Measurements from ENCODE around the gene LYPD4.

Gene LYPD4

GRCh38 chr19:41859618-41860418 is 15.3 kb upstream of the LYPD4 start, which contains the start of gene RPS19:
Gene RPS19, plus strand, starts transcription at chr19:41860255. Its CDS starts 520 bp downstream, at chr19:41860775.
- in situ Hi-C loops (cut with MboI; ENCODE audit: low sequenced_read_pairs), result loop anchor here (10.0 kb wide), 1 partner anchor 95 kb away; the partner anchor contains the start of gene RABAC1

- in situ Hi-C loops (cut with MboI; ENCODE audit: low sequenced_read_pairs), result no loop called here
Measured at GRCh38 chr19:41859213-41859617, 14.7 kb upstream of the LYPD4 start.

GRCh38 chr19:41853768-41854167 is 9.3 kb upstream of the LYPD4 start:
- in situ Hi-C loops (cut with MboI; ENCODE audit: low sequenced_read_pairs), result no loop called here

DNA sequence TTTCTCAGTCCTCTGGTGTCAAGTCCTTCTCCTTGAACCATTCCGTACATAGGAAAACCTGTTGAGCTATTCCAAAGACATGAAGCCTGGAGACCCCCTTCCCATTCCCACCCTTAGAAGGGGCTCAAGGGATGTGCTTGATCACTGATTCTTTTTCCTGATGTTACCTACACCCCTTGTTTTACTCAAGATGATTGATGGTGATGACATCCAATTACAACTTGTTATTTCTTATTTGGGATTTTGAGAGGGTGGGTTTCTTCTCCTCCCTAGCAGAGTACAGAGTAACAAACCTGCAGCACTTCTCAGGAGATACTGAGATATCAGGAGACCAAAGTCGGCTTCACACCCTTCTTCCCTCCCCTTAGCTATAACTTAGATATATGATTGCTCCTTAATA is 8.9 kb upstream of the LYPD4 start:
- in situ Hi-C loops (cut with MboI; ENCODE audit: low sequenced_read_pairs), result no loop called here

- in situ Hi-C loops (cut with MboI; ENCODE audit: low sequenced_read_pairs), result no loop called here
Measured at GRCh38 chr19:41851456-41851855, 7.0 kb upstream of the LYPD4 start.

DNA sequence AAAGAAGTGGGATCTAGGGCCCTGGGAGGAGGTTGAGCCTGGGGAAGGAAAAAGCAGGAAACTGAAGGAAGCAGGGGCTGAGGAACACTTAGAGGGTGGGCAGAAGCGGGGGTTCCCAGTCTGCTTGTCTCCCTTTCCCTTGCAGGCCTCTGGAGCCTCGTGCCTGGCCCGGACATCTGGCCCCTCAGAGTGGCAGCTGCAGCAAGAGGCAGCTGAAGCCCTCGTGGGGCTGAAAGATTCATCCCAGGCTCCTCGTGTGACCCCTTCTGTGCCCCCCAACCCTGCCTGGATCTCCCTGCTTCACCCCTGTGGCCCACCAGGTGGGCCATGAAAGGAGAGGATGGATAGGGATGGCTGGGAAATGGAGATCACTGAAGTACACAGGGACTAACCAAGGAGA is 5.9 kb upstream of the LYPD4 start:
- in situ Hi-C loops (cut with MboI; ENCODE audit: low sequenced_read_pairs), result no loop called here

DNA sequence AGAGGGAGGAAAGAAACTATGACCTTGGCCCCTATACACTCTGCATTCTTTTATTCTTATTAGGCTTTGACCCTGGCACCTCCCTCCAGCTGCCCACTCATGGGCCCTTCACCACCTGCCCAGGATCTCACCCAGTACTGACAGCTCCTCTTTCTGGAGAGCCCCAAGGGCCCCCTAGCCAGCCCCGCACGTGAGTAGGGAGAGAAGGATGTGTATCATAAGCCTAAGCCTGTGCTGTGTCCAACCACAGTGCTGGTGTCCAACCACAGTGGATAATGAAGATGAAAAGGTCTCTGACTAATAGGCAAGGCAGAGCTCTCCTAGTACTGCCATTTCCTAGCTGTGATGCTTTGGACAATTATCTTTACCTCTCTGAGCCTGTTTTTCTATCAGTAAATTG is 4.6 kb upstream of the LYPD4 start:
- in situ Hi-C loops (cut with MboI; ENCODE audit: low sequenced_read_pairs), result no loop called here

GRCh38 chr19:41848666-41849065 is 4.2 kb upstream of the LYPD4 start:
- in situ Hi-C loops (cut with MboI; ENCODE audit: low sequenced_read_pairs), result no loop called here

GRCh38 chr19:41847351-41848105 is 3.0 kb upstream of the LYPD4 start:
- in situ Hi-C loops (cut with MboI; ENCODE audit: low sequenced_read_pairs), result no loop called here

GRCh38 chr19:41845051-41845590 is 638 bp upstream of the LYPD4 start:
- in situ Hi-C loops (cut with MboI; ENCODE audit: low sequenced_read_pairs), result no loop called here

- in situ Hi-C loops (cut with MboI; ENCODE audit: low sequenced_read_pairs), result no loop called here
Measured at GRCh38 chr19:41845001-41845050, 343 bp upstream of the LYPD4 start, which contains the start of gene DMRTC2. Gene DMRTC2, plus strand, starts transcription at chr19:41845042. Its CDS starts 2,387 bp downstream, at chr19:41847429.

DNA sequence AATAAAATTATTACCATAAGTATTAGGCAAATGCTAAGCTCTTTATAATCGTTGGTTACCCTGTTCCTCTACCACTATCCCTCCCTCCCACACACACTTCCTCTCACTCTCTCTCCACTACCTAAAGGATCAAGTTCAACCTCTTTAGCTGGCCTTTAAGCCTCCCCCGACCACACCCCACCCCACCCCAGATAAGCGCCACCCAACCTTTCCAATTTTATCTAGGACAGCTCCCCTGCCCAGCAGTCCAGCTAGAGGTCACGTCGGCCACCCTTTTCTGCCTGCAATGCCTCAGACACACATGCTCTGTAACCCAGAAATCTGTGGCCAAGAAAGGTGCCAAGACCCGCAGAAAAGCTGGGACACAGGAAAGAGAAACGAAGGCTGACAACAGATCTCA is 1.1 kb downstream of the LYPD4 start:
- in situ Hi-C loops (cut with MboI; ENCODE audit: low sequenced_read_pairs), result no loop called here

GRCh38 chr19:41839211-41839610 is 5.3 kb downstream of the LYPD4 start:
- in situ Hi-C loops (cut with MboI; ENCODE audit: low sequenced_read_pairs), result no loop called here

DNA sequence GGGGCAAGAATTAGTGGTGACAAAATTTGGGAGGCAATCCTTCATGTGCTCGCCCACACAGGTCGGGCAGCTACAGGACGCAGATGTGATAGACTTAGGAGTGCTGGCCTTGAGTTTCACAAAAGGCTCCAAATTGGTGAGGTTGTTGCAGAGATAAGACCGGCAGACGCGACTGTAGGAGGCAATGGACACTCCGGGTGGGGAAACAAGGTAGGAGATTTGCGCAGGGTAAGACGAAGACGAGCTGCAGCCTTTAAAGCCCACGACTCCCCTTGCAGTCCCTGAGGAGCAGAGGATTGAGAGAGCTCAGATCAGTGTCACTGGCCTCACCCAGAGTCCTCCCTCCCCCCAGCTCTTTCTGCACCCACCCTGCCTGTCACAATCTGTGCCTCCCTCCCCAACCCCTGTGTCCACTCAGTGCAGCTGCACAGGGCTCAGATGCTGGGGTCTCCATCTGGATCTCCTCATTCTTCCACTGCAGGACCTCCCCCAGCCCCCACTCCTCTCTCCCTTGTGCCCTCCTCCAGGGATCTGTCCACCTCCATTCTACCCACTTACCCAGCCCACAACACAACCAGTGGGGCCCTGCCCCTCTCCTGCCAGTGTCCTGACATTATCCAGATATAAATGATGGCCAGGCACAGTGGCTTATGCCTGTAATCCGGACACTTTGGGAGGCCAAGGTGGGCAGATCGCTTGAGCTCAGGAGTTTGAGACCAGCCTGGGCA is 6.3 kb downstream of the LYPD4 start:
- in situ Hi-C loops (cut with MboI; ENCODE audit: low sequenced_read_pairs), result no loop called here

GRCh38 chr19:41821003-41821735 is 23.3 kb downstream of the LYPD4 start:
- in situ Hi-C loops (cut with MboI; ENCODE audit: low sequenced_read_pairs), result no loop called here

DNA sequence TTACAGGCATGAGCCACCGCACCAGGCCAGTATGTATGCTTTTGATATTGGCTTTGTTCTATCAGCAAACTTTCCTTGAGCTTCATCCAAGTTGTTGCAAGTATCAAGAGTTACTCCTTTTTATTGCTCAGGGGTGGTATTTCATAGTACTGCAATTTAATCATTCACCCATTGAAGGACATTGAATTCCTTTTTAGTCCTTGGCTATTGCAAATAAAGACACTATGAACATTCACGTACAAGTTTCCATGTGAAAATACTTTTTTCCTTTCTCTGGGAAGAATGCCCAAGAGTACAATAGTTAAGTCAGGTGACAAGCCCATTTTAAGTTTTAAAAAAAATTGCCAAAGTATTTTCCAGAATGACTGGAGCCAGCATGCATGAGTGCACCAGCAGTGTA is 27.7 kb downstream of the LYPD4 start:
- in situ Hi-C loops (cut with MboI; ENCODE audit: low sequenced_read_pairs), result no loop called here

GRCh38 chr19:41815301-41815700 is 29.2 kb downstream of the LYPD4 start:
- in situ Hi-C loops (cut with MboI; ENCODE audit: low sequenced_read_pairs), result no loop called here

GRCh38 chr19:41813911-41814310 is 30.6 kb downstream of the LYPD4 start:
- in situ Hi-C loops (cut with MboI; ENCODE audit: low sequenced_read_pairs), result no loop called here

- in situ Hi-C loops (cut with MboI; ENCODE audit: low sequenced_read_pairs), result no loop called here
Measured at GRCh38 chr19:41811981-41812380, 32.5 kb downstream of the LYPD4 start.

DNA sequence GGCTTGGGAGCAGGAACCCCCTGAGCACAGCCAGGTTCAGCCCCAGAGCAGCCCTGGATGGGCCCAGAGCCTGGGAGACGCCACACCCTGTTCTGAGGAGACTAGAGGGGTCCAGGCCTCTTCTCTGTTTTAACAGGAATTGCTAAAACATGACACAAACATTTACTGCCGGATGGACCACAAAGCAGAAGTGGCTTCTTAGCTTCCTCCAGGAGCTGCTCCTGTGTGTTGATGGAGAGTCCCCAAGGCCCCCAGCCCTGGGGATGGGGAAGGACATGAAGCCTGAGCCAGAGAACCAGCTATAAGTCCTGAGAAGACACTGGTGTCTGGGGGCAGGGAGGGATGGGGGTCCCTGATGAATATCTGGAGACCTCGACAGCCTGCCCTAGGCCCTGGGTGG is 33.4 kb downstream of the LYPD4 start:
- in situ Hi-C loops (cut with MboI; ENCODE audit: low sequenced_read_pairs), result no loop called here

DNA sequence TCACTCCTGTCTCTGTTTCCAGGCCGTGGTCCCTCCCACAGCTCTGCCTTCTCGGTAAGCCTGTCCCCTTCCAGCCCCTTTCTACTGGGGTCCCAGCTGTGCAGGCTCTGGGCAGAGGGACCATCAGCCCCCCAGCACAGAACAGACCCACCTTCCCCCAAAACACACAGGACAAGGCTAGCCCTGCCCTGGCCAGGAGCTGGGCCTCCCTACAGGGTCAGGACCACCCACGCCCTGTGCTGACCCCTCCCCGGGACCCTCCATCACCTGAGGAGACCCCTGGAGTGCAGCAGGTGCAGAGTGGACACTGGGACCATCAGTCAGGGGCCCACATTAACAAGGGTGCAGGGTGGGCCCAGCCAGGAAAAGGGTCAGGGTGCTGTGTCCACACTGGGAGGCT is 34.2 kb downstream of the LYPD4 start:
- in situ Hi-C loops (cut with MboI; ENCODE audit: low sequenced_read_pairs), result no loop called here

All from HL-60/S4 treated with phorbol 12-myristate 13-acetate at 8.2 ng/mL for 4 days and 3 days (cell line).